GM12801 (cell line): ENCODE data around the gene IRF7.

ENCODE experiments used
- TF ChIP-seq, protein P1 (sequence below): IDR thresholded peaks from one replicate; pipeline ENCODE4 v1.5.1; 2011; ENCODE audit warnings: control low read depth; ENCODE audit not compliant: insufficient read length; ENCODE audit errors: extremely low read depth

Gene IRF7

DNA sequence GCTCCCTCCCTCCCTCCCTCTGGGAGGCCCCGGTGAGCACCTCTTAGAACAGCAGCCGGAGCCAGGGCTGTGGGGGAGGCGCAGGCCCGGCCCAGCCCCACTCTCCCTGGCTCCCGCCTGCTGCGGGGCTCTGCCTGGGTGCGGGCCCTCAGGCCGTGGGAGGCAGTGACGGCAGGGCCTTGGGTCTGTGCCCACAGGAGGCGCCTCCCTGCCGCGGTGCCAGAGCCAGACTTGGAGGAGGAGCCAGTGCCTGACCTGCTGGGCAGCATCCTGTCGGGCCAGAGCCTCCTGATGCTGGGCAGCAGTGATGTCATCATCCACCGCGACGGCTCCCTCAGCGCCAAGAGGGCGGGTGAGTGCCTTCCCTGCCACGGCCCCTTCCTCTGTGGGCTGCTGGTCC is 9.5 kb downstream of the IRF7 start:
- TF ChIP-seq, protein P1, sequence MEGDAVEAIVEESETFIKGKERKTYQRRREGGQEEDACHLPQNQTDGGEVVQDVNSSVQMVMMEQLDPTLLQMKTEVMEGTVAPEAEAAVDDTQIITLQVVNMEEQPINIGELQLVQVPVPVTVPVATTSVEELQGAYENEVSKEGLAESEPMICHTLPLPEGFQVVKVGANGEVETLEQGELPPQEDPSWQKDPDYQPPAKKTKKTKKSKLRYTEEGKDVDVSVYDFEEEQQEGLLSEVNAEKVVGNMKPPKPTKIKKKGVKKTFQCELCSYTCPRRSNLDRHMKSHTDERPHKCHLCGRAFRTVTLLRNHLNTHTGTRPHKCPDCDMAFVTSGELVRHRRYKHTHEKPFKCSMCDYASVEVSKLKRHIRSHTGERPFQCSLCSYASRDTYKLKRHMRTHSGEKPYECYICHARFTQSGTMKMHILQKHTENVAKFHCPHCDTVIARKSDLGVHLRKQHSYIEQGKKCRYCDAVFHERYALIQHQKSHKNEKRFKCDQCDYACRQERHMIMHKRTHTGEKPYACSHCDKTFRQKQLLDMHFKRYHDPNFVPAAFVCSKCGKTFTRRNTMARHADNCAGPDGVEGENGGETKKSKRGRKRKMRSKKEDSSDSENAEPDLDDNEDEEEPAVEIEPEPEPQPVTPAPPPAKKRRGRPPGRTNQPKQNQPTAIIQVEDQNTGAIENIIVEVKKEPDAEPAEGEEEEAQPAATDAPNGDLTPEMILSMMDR, result no peak

DNA sequence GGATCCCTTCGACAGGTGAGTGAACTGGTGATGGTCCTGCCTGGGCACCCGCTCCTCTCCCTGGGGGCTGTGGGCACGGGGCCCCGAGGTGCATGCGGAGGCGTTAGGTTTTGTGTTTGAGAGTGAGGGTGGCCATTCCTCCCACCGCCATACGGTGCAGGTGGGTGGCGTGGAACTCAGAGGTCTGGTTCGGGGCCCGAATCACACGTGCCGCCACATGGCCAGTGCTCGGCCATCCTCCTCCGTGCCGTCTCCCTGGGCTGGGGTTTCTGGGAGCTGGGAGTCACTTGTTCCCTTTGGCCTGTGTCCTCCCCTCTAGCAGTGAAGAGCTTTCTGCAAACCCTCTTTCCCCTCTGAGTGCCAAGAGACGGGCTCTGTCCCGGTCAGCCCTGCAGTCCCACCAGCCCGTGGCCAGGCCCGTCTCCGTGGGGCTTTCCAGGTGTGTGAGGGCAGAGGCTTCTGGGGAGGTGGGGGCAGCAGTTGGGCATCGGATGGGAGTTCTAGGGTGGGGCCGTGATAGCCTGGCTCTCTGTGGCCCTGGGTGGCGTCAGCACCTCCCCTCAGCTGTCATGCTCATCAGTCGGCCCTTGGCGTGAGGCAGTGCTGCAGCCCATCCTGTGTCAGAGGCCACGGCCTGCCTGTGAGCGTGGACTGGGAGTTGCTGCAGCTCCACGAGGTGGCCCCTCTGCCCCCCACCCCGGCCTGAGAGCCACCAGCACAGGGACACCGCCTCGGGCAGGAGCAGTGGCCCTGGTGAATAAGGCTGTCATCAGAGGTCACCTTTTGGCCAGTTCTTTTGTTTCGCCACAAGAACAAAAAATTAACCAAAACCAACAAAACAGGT is 10.2 kb downstream of the IRF7 start:
- TF ChIP-seq, protein P1, result no peak

DNA sequence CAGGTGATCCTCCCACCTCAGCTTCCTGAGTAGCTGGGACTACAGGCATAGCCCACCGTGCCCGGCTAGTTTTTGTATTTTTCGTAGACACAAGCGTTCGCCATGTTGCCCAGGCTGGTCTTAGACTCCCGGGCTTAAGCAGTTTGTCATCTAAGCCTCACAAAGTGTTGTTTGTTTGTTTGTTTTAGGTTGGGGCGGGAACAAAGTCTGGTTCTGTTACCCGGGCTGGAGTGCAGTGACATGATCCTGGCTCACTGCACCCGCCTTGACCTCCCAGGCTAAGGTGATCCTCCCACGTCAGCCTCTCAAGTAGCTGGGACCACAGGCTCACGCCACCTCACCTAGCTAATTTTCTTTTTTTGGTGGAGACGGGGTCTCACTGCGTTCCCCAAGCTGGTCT is 12.6 kb downstream of the IRF7 start:
- TF ChIP-seq, protein P1, result no peak

DNA sequence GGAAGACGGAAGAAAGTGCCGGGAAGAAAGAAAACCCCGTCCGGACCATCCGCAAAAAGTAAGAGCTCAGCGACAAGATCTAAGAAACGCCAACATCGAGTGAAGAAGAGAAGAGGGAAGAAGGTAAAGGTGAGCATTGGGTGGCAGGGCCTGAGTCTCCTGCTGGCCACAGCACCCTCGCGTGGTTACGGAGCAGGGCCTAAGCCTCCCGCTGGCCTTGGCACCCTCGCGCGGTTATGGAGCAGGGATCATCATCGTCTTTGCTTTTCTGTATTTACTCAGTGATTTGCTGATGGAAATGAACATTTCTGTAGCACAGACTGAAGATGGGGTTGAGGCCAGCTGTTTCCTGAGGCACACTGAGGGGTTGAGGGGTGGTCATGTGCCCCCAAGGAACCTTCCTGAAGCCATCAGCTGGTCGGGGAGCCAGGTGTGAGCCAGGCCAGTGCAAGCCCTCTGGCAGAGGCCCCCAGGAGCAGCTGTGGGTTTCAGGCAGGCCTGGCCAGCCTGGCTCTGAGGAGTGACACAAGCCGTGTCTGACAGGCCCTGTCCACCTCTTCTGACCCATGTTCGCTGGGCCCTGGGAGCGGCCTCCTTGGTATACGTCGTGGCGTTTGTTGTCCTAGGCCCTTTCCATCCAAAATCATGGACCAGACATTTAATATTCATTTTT is 14.0 kb downstream of the IRF7 start:
- TF ChIP-seq, protein P1, result no peak

DNA sequence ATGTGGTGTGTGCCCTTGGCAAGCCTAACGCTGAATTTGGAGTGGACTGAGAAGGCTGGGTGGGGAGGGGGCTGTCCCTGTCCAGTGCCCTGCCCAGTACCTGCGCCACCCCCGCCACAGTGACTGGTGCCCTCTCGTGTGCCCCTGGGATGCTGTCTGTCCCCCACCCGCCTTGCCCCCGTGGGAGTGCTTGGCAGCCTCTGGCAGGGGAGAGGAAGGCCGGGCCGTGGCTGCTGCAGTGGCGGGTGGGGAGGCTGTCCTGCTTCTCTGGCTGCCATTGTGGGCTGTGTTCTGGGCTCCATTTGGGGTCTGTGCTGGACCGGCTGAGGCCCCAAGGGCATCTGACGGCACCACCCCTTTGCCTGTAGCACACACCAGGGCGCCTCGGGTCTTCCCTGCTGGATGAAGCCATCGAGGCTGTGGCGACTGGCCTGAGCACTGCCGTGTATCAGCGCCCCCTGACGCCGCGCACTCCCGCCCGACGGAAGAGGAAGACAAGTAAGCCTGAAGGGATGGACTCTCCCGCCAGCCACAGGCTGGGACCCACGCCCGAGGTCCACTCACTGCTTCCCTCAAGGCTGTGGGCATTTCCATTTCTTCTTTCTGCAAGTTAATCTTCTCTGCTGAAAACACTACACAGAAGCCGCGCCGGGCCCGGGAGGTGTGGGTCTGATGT is 17.6 kb downstream of the IRF7 start:
- TF ChIP-seq, protein P1, result no peak

DNA sequence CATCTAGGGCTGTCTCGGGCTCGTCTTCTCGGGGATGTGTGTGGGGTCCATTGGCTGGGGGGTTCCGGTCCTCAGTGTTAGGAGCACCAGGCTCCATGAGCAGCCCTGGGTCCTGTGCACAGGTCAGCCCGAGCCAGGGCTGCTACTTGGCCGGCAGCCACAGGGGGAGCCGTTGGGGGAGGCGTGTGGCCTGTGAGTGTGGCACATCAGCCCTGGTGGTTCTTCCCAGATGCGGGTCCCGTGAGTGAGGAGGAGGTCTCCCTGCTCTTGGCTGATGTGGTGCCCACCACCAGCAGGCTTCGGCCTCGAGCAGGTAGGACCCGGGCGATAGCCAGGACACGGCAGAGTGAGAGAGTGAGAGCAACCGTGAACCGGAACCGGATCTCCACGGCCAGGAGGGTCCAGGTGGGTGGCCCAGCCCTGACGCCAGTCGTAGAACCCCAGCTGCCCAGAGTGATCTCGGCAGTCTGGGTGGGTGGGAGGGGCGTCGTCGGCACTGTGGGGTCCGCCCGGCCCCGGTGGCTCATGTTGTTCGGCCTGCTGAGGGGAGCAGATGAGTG is 18.5 kb downstream of the IRF7 start:
- TF ChIP-seq, protein P1, result no peak

DNA sequence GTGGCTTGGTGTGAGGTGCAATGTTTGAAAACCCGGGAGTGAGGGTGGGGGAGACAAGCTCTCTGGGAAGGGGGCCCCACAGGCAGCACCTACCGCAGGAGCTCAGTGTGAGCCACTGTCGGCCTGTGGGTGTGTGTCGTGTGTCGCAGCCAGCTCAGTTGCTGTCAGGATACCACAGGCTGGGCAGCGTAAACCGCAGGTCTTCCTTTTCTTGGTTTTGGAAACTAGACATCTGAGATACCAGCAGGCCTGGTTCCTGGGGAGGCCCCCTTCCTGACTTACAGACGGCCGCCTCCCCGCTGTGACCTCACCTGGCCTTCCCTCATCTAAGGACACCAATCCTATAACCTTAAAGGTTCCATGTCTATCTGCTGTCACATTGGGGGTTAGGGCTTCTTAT is 19.4 kb downstream of the IRF7 start:
- TF ChIP-seq, protein P1, result no peak
